Kidney (tissue), 14 donors: Measurements from ENCODE around the gene RBM6. TPM values are rescaled to one million over a fixed set of nuclear protein-coding genes. Genes with fewer than 3 reads are reported as not detected.
A peak's percentile ranks its signal among the peaks of the same experiment; 100 is the strongest.

Experiments
- DNase-seq, 5 donors: peaks; one replicate each; pipeline ENCODE4 v3.0.0-alpha.2; 2013 to 2020
- FAIRE-seq: peaks from 2 replicates; lab custom pipeline; 2012; peaks lifted over from hg19 to GRCh38; lab: Jason Lieb, UNC
- H3K27ac ChIP-seq, 2 donors: one replicate each; pipeline ENCODE4 v1.7.0; 2013; ENCODE audit warnings: low read depth in 2 of 2, low read length in 2 of 2, inconsistent platforms in 1 of 2
- H3K27me3 ChIP-seq: one replicate; pipeline ENCODE4 v1.7.1; 2013; ENCODE audit warnings: low read length, inconsistent platforms; ENCODE audit not compliant: control insufficient read depth, insufficient read depth
- H3K36me3 ChIP-seq, 3 donors: one replicate each; pipeline versions ENCODE4 v1.7.0 to v1.7.1; 2013; ENCODE audit warnings: low read length in 3 of 3, control low read depth in 1 of 3, inconsistent platforms in 1 of 3; ENCODE audit not compliant: insufficient read depth in 3 of 3, control insufficient read depth in 2 of 3
- H3K4me1 ChIP-seq, 3 donors: one replicate each; pipeline versions ENCODE4 v1.7.0 to v1.7.1; 2013; ENCODE audit warnings: low read length in 3 of 3, inconsistent platforms in 1 of 3, low read depth in 1 of 3; ENCODE audit not compliant: control insufficient read depth in 2 of 3, insufficient read depth in 2 of 3
- H3K4me3 ChIP-seq, 3 donors: one replicate each; pipeline versions ENCODE4 v1.7.0 to v1.8.1; 2013; ENCODE audit warnings: low read length in 3 of 3, control low read depth in 1 of 3, inconsistent platforms in 1 of 3
- H3K9ac ChIP-seq, 3 donors: one replicate each; pipeline versions ENCODE4 v1.7.0 to v1.7.1; 2013; ENCODE audit warnings: low read length in 3 of 3, control low read depth in 1 of 3, inconsistent platforms in 1 of 3
- H3K9me3 ChIP-seq, 3 donors: one replicate each; pipeline versions ENCODE4 v1.7.0 to v1.7.1; 2013; ENCODE audit warnings: low read length in 3 of 3, control low read depth in 1 of 3, inconsistent platforms in 1 of 3; ENCODE audit not compliant: control insufficient read depth in 2 of 3, insufficient read depth in 1 of 3
- intact Hi-C: fragments of 100-400 bp; cut with DNase I; formaldehyde crosslinking; loops from one replicate; pipeline ENCODE4 v1.11.1; 2022
- polyA plus RNA-seq: library from polyadenylated mRNA; stranded (reverse); fragments of 350-450 nt; fragmentation: Illumina TruSeq; extraction: RNeasy Lipid Tissue Mini Kit (QIAGEN cat#74804); gene quantifications from one replicate; pipeline ENCODE4 v1.2.3, GENCODE V29; 2014; ENCODE audit warnings: low read depth, low replicate concordance; ENCODE audit not compliant: insufficient read depth
- total RNA-seq: library from RNA; stranded (reverse); fragmentation: NEBNext Ultra II Directional; extraction: Animal tissue kit (Norgen Biotek cat#: 25700); gene quantifications from one replicate; pipeline ENCODE4 v1.2.1, GENCODE V29; 2021
- TF ChIP-seq, protein P1 (sequence below): IDR thresholded peaks from 3 replicates; pipeline ENCODE4 v1.5.1; 2012; ENCODE audit warnings: mild to moderate bottlenecking, moderate library complexity, borderline replicate concordance; ENCODE audit not compliant: insufficient read depth; ENCODE audit errors: extremely low read depth
- donor health status: control.
- donor health status: control.
- donor health status: control.
- donor health status: control.
- donor health status: control.
- donor health status: DM: yes; HTN: yes; CAD: no.
- donor health status: Normal renal cell carcinoma (clear cell type).

The RBM6 gene
- total and polyA plus RNA-seq, 2 donors from 2014 or later = 72.0 to 90.0 TPM

DNA sequence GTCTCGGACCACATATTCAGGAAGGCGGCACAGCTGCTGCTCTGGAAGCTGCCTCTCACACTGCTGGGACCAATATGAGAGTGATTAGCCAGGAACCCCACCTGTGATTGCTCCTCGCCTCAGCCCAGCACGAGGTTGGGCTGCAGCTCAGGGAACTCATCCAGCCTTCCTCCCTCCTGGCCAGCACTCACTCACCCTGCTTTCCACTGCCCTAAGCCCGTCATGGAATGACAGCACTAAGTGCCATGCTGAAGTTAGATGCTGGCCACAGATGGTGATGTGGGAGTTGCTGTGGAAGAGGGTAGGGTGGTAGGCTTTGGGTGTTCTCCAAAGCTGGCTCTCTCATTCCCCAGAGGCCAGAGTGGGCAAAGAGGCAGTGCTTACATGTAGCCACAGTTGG, 43.6 kb upstream of the RBM6 start:
- no peak for FAIRE-seq
- TF ChIP-seq, protein P1, sequence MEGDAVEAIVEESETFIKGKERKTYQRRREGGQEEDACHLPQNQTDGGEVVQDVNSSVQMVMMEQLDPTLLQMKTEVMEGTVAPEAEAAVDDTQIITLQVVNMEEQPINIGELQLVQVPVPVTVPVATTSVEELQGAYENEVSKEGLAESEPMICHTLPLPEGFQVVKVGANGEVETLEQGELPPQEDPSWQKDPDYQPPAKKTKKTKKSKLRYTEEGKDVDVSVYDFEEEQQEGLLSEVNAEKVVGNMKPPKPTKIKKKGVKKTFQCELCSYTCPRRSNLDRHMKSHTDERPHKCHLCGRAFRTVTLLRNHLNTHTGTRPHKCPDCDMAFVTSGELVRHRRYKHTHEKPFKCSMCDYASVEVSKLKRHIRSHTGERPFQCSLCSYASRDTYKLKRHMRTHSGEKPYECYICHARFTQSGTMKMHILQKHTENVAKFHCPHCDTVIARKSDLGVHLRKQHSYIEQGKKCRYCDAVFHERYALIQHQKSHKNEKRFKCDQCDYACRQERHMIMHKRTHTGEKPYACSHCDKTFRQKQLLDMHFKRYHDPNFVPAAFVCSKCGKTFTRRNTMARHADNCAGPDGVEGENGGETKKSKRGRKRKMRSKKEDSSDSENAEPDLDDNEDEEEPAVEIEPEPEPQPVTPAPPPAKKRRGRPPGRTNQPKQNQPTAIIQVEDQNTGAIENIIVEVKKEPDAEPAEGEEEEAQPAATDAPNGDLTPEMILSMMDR = no peak

GRCh38 chr3:49898991-49899390, 41.0 kb upstream of the RBM6 start:
- Histone ChIP-seq H3K4me1 (peaks cover 0 to 5% (median 0%) of the 10 kb centered on the region in 3 donors), H3K36me3 (no peaks in the 10 kb centered on the region), H3K27ac (no peak overlapping the region), H3K27me3 (no peaks in the 10 kb centered on the region), H3K9ac (no peak overlapping the region), H3K9me3 (no peaks in the 10 kb centered on the region), H3K4me3 (no peak overlapping the region)
- TF ChIP-seq, protein P1 = no peak
- DNase-seq (no peak), FAIRE-seq (no peak)
- intact Hi-C loops = no loop called here

More for the DNA sequence above, 43.6 kb upstream of the RBM6 start:
- no peak for DNase-seq
- Histone ChIP-seq H3K27me3 (no peaks in the 10 kb centered on the region), H3K4me3 (no peak overlapping the region), H3K9ac (no peak overlapping the region), H3K36me3 (no peaks in the 10 kb centered on the region), H3K4me1 (no peaks in the 10 kb centered on the region), H3K9me3 (no peaks in the 10 kb centered on the region), H3K27ac (no peak overlapping the region)
- intact Hi-C loops = no loop called here

GRCh38 chr3:49899815-49900214, 40.1 kb upstream of the RBM6 start:
- Histone ChIP-seq H3K36me3 (no peaks in the 10 kb centered on the region), H3K9ac (no peak overlapping the region), H3K4me1 (peaks cover 0 to 6% (median 0%) of the 10 kb centered on the region in 3 donors), H3K27me3 (no peaks in the 10 kb centered on the region), H3K27ac (no peak overlapping the region), H3K4me3 (no peak overlapping the region), H3K9me3 (no peaks in the 10 kb centered on the region)
- TF ChIP-seq, protein P1 = no peak
- intact Hi-C loops = no loop called here
- DNase-seq = peak in 1 of 5 donors; percentile 43
- FAIRE-seq = no peak

- Histone ChIP-seq H3K4me3 (no peak overlapping the region), H3K27ac (peak overlapping the region in 1 of 2 donors; percentile 65), H3K9me3 (no peaks in the 10 kb centered on the region), H3K9ac (no peak overlapping the region), H3K4me1 (peaks cover 0 to 6% (median 0%) of the 10 kb centered on the region in 3 donors), H3K36me3 (no peaks in the 10 kb centered on the region), H3K27me3 (no peaks in the 10 kb centered on the region)
- DNase-seq = peak in 1 of 5 donors; percentile 93
- intact Hi-C loops = no loop called here
- TF ChIP-seq, protein P1 = no peak
- no peak for FAIRE-seq
Measured at GRCh38 chr3:49900491-49901153, 39.3 kb upstream of the RBM6 start.
